Fibroblast of the aortic adventitia (primary cell): ENCODE data around the gene PLEKHG4B. TPM values are rescaled to one million over a fixed set of nuclear protein-coding genes. Genes with fewer than 3 reads are reported as not detected.
A peak's percentile ranks its signal among the peaks of the same experiment; 100 is the strongest.

Source experiments
- DNase-seq: peaks from one replicate; pipeline ENCODE4 v3.0.0-alpha.2; 2010; ENCODE audit warnings: low read depth
- H3K4me3 ChIP-seq: 2 replicates; pipeline ENCODE4 v1.5.1; 2011; ENCODE audit warnings: low read depth, mild to moderate bottlenecking, control low read depth, low read length, moderate library complexity
- CTCF ChIP-seq: IDR thresholded peaks from 2 replicates; pipeline ENCODE4 v1.5.1; 2011; ENCODE audit warnings: mild to moderate bottlenecking, low read length, control low read depth, inconsistent platforms; ENCODE audit not compliant: insufficient read depth
- total RNA-seq: library from RNA; depleted of rRNA; stranded (reverse); fragments of >200 nt; gene quantifications from 2 replicates; pipeline ENCODE4 v1.2.3, GENCODE V29; 2012; ENCODE audit warnings: low replicate concordance

The PLEKHG4B gene
- total RNA-seq, 1 donor: not detected

- TF ChIP-seq CTCF: no peak
- no peak overlapping the region for H3K4me3 ChIP-seq
- DNase-seq: no peak
These were observed 89.6 kb downstream of the PLEKHG4B start for GRCh38 chr5:181566-181965.

- no peak for DNase-seq
- no peak for TF ChIP-seq CTCF
These were observed 90.2 kb downstream of the PLEKHG4B start for GRCh38 chr5:182126-182525.

GRCh38 chr5:184471-184870, 92.5 kb downstream of the PLEKHG4B start:
- peak; percentile 16 for DNase-seq
- no peak for TF ChIP-seq CTCF
- H3K4me3 ChIP-seq: no peak overlapping the region

More at GRCh38 chr5:182126-182525, 90.2 kb downstream of the PLEKHG4B start:
- H3K4me3 ChIP-seq: no peak overlapping the region

- no peak overlapping the region for H3K4me3 ChIP-seq
- DNase-seq: peak; percentile 15
- no peak for TF ChIP-seq CTCF
These were observed 93.4 kb downstream of the PLEKHG4B start for GRCh38 chr5:185095-186070.

- DNase-seq: no peak
- no peak overlapping the region for H3K4me3 ChIP-seq
- TF ChIP-seq CTCF: no peak
These were observed 94.4 kb downstream of the PLEKHG4B start for GRCh38 chr5:186091-187041.

- TF ChIP-seq CTCF: no peak
- no peak for DNase-seq
- no peak overlapping the region for H3K4me3 ChIP-seq
These were observed 95.1 kb downstream of the PLEKHG4B start for GRCh38 chr5:187042-187431.
